Measurements from ENCODE around the gene KDM5A. TPM values are rescaled to one million over a fixed set of nuclear protein-coding genes. Genes with fewer than 3 reads are reported as not detected.

KDM5A gene
- polyA plus RNA-seq, 1 donor (not counting 4 experiments of a cell fraction or from before 2014, with no cell fraction given): 14.5 TPM

DNA sequence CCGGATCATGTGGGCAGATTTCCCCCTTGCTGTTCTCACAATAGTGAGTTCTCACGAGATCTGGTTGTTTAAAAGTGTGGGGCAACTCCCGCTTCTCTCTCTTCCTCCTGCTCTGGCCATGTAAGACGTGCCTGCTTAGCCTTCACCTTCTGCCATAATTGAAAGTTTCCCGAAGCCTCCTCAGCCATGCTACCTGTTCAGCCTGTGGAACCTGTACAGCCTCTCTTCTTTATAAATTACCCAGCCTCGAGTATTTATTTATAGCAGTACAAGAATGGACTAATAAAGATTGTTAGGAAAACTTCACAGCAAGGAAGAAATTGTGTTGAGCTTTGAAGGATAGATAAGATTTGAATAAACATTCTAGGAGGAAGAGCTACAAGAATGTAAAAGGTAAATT lies 52.1 kb downstream of the KDM5A start:
- FAIRE-seq: no peak

DNA sequence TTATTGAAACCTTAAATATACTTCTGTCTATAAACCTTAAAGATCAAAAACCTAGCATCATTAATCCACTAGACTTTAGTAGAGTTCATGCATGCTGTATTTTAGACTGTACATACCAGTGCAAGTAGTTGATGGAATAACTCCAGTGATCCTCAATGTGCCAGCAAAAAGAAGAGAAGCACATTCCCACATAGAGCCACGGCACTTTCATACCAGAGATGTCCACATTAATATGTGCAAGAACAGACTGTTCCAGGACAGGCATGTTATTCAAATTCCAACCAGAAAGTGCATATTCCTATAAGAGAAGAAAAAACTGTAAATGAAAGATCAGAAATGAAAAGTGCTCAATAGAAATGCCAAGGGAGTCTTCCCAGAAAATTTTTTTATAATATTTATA lies 55.0 kb downstream of the KDM5A start:
- peaks cover 12 to 17% of the 10 kb centered on the region in 2 experiments for H3K36me3 ChIP-seq (ENCODE audit: control insufficient read depth in 2 of 2, extremely low read depth in 1 of 2, insufficient read depth in 2 of 2, low read length in 2 of 2)
- no peak for FAIRE-seq
- H2AFZ ChIP-seq (ENCODE audit: control insufficient read depth, low read length): no peak overlapping the region
- H3K9ac ChIP-seq (ENCODE audit: control insufficient read depth, extremely low read depth, insufficient read depth, low read length): no peak overlapping the region
- H3K9me1 ChIP-seq (ENCODE audit: control insufficient read depth, extremely low read depth, insufficient read depth, low read length): no peaks in the 10 kb centered on the region
- no peak overlapping the region for H3K4me2 ChIP-seq (ENCODE audit: control insufficient read depth, extremely low read depth, insufficient read depth, low read depth, low read length)
- no peak overlapping the region for H3K27ac ChIP-seq (ENCODE audit: control insufficient read depth, insufficient read depth, low read length)
- no peaks in the 10 kb centered on the region for H4K20me1 ChIP-seq (ENCODE audit: control insufficient read depth, extremely low read depth, insufficient read depth, low read length)
- TF ChIP-seq, protein P1, sequence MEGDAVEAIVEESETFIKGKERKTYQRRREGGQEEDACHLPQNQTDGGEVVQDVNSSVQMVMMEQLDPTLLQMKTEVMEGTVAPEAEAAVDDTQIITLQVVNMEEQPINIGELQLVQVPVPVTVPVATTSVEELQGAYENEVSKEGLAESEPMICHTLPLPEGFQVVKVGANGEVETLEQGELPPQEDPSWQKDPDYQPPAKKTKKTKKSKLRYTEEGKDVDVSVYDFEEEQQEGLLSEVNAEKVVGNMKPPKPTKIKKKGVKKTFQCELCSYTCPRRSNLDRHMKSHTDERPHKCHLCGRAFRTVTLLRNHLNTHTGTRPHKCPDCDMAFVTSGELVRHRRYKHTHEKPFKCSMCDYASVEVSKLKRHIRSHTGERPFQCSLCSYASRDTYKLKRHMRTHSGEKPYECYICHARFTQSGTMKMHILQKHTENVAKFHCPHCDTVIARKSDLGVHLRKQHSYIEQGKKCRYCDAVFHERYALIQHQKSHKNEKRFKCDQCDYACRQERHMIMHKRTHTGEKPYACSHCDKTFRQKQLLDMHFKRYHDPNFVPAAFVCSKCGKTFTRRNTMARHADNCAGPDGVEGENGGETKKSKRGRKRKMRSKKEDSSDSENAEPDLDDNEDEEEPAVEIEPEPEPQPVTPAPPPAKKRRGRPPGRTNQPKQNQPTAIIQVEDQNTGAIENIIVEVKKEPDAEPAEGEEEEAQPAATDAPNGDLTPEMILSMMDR (optimal IDR thresholded peaks at IDR 0.05 in 1 of 3, IDR thresholded peaks at IDR 0.05 in 1 of 3, conservative IDR thresholded peaks at IDR 0.05 in 1 of 3; ENCODE audit: extremely low read depth in 1 of 3, insufficient read depth in 2 of 3, low read length in 3 of 3): no peak
- TF ChIP-seq EZH2 (IDR thresholded peaks at IDR 0.05; ENCODE audit: low read length): no peak
- no peak overlapping the region for H3K4me3 ChIP-seq (ENCODE audit: control insufficient read depth in 2 of 3, extremely low read depth in 1 of 3, insufficient read depth in 2 of 3, low read depth in 1 of 3, low read length in 3 of 3)
- H3K79me2 ChIP-seq (ENCODE audit: control insufficient read depth, insufficient read depth, low read length): no peaks in the 10 kb centered on the region
- no peak for DNase-seq (ENCODE audit: low read depth, low spot score)
- dilution Hi-C loops (cut with MboI; ENCODE audit: extremely low pct_ligation_motif_present, low sequenced_read_pairs): no loop called here
- H3K27me3 ChIP-seq (ENCODE audit: control insufficient read depth, extremely low read depth, insufficient read depth, low read length): no peaks in the 10 kb centered on the region
- peaks cover 6% of the 10 kb centered on the region for H3K4me1 ChIP-seq (ENCODE audit: control insufficient read depth, extremely low read depth, insufficient read depth, low read length)
- no peaks in the 10 kb centered on the region for H3K9me3 ChIP-seq (ENCODE audit: control insufficient read depth, low read depth, low read length)

More for the DNA sequence above, 52.1 kb downstream of the KDM5A start:
- Histone ChIP-seq H3K4me3 (ENCODE audit: control insufficient read depth in 2 of 3, extremely low read depth in 1 of 3, insufficient read depth in 2 of 3, low read depth in 1 of 3, low read length in 3 of 3) (no peak overlapping the region), H3K36me3 (ENCODE audit: control insufficient read depth in 2 of 2, extremely low read depth in 1 of 2, insufficient read depth in 2 of 2, low read length in 2 of 2) (peaks cover 7 to 17% of the 10 kb centered on the region in 2 experiments), H2AFZ (ENCODE audit: control insufficient read depth, low read length) (no peak overlapping the region), H3K4me1 (ENCODE audit: control insufficient read depth, extremely low read depth, insufficient read depth, low read length) (peaks cover 6% of the 10 kb centered on the region), H3K9ac (ENCODE audit: control insufficient read depth, extremely low read depth, insufficient read depth, low read length) (no peak overlapping the region), H4K20me1 (ENCODE audit: control insufficient read depth, extremely low read depth, insufficient read depth, low read length) (no peaks in the 10 kb centered on the region), H3K9me1 (ENCODE audit: control insufficient read depth, extremely low read depth, insufficient read depth, low read length) (no peaks in the 10 kb centered on the region), H3K27me3 (ENCODE audit: control insufficient read depth, extremely low read depth, insufficient read depth, low read length) (no peaks in the 10 kb centered on the region), H3K9me3 (ENCODE audit: control insufficient read depth, low read depth, low read length) (no peaks in the 10 kb centered on the region), H3K4me2 (ENCODE audit: control insufficient read depth, extremely low read depth, insufficient read depth, low read depth, low read length) (no peak overlapping the region), H3K27ac (ENCODE audit: control insufficient read depth, insufficient read depth, low read length) (no peak overlapping the region), H3K79me2 (ENCODE audit: control insufficient read depth, insufficient read depth, low read length) (no peaks in the 10 kb centered on the region)
- DNase-seq (ENCODE audit: low read depth, low spot score): no peak
- TF ChIP-seq EZH2 (IDR thresholded peaks at IDR 0.05; ENCODE audit: low read length): no peak
- TF ChIP-seq, protein P1 (optimal IDR thresholded peaks at IDR 0.05 in 1 of 3, IDR thresholded peaks at IDR 0.05 in 1 of 3, conservative IDR thresholded peaks at IDR 0.05 in 1 of 3; ENCODE audit: extremely low read depth in 1 of 3, insufficient read depth in 2 of 3, low read length in 3 of 3): no peak
- dilution Hi-C loops (cut with MboI; ENCODE audit: extremely low pct_ligation_motif_present, low sequenced_read_pairs): no loop called here

Measured in keratinocyte (primary cell).